Mesodermal cell (in vitro differentiated cells): ENCODE results near the gene RPRD1A.
"Not testable (repeated sequence)": the region's sequence is repeated elsewhere in the genome, so short reads cannot be mapped to it uniquely, and the experiment has no call there.

Experiments used
- H3K27ac ChIP-seq: 2 replicates; pipeline ENCODE4 v1.7.0; 2013; ENCODE audit warnings: mild to moderate bottlenecking, low read depth, low read length, moderate library complexity; ENCODE audit not compliant: severe bottlenecking
- H3K36me3 ChIP-seq: 2 replicates; pipeline ENCODE4 v1.7.1; 2013; ENCODE audit warnings: mild to moderate bottlenecking, low read length, moderate library complexity; ENCODE audit not compliant: control insufficient read depth, insufficient read depth
- H3K4me1 ChIP-seq: one replicate; pipeline ENCODE4 v1.7.1; 2013; ENCODE audit warnings: mild to moderate bottlenecking, low read length; ENCODE audit not compliant: insufficient read depth, control insufficient read depth, poor library complexity, severe bottlenecking
- H3K4me3 ChIP-seq: 2 replicates; pipeline ENCODE4 v1.7.0; 2013; ENCODE audit warnings: low read length, control low read depth, mild to moderate bottlenecking; ENCODE audit not compliant: insufficient read depth, poor library complexity, severe bottlenecking; ENCODE audit errors: extremely low read depth
- H3K9me3 ChIP-seq: 2 replicates; pipeline ENCODE4 v1.7.1; 2013; ENCODE audit warnings: mild to moderate bottlenecking, low read length, moderate library complexity; ENCODE audit not compliant: control insufficient read depth
- WGBS, 2 experiments: methylation state at CpG; one replicate each; pipeline ENCODE4 v1.1.5; 2013; ENCODE audit warnings: missing lambda C conversion rate in 2 of 2; ENCODE audit not compliant: insufficient coverage in 2 of 2; 5-methylcytosine and 5-hydroxymethylcytosine counted together

The RPRD1A gene

DNA sequence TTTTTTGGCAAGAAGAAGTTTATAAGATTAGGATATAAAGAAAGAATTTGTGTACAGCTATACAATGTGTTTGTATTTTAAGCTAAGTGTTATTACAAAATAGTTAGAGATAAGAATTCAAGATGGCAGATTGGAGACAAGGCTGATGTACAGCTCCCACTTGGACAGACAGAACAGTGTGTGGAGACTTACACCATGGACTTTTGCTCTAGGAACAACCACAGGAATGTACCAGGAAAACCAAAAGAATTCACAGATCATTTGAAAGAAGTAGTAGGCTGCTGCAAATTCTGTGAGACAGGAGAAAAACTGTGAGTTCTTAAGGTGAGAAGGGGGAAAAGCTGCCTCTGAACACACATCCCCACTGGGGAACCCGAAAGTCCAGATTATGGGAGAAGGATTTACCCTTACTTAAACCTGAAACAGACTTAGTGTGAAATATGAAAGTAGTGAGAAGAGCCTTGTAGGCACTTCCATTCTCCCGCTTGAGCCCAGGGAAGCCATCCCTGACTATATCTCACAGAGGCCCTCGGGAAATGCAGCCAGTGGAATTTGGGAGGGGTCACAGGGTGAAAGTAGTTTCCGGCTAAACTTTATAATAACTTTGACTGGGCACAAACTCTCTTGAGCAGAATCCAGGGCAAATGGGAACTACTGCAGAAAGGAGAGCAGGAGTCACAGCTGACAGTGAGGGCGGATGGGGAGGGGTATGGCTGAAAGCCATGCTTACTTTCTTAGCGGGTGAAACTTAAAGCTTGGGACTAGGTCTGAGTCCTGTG is 11.6 kb upstream of the RPRD1A start:
- H3K27ac ChIP-seq = no peak overlapping the region
- no peak overlapping the region for H3K4me3 ChIP-seq
- H3K36me3 ChIP-seq = no peaks in the 10 kb centered on the region
- H3K4me1 ChIP-seq = no peaks in the 10 kb centered on the region
- WGBS, 2 experiments = 94 to 100% methylated on average over 3 to 4 of the region's 6 CpGs
- no peaks in the 10 kb centered on the region for H3K9me3 ChIP-seq

GRCh38 chr18:36077764-36078163 is 10.4 kb upstream of the RPRD1A start:
- H3K9me3 ChIP-seq, H3K27ac ChIP-seq, H3K4me3 ChIP-seq, H3K4me1 ChIP-seq, H3K36me3 ChIP-seq: not testable (repeated sequence)
- WGBS, 2 experiments = 85% methylated on average over 11 of the region's 27 CpGs; no CpG with 5 or more reads in 1 of the 2 experiments

GRCh38 chr18:36075862-36076587 is 8.7 kb upstream of the RPRD1A start:
- Histone ChIP-seq H3K9me3 (no peaks in the 10 kb centered on the region), H3K4me3 (no peak overlapping the region), H3K36me3 (no peaks in the 10 kb centered on the region), H3K27ac (peak overlapping the region; percentile 1), H3K4me1 (no peaks in the 10 kb centered on the region)
- 84 to 93% methylated on average over 6 of the region's 6 CpGs for WGBS, 2 experiments

GRCh38 chr18:36074435-36074834 is 7.1 kb upstream of the RPRD1A start:
- Histone ChIP-seq H3K27ac (no peak overlapping the region), H3K9me3 (no peaks in the 10 kb centered on the region), H3K36me3 (no peaks in the 10 kb centered on the region), H3K4me3 (no peak overlapping the region), H3K4me1 (no peaks in the 10 kb centered on the region)
- 89% methylated on average over 2 of the region's 4 CpGs; no CpG with 5 or more reads in 1 of the 2 experiments for WGBS, 2 experiments

- no CpG with 5 or more reads among the region's 1 CpG for WGBS, 2 experiments
- Histone ChIP-seq H3K4me3 (no peak overlapping the region), H3K27ac (no peak overlapping the region), H3K4me1 (no peaks in the 10 kb centered on the region), H3K9me3 (no peaks in the 10 kb centered on the region), H3K36me3 (no peaks in the 10 kb centered on the region)
Measured at GRCh38 chr18:36073676-36074075, 6.3 kb upstream of the RPRD1A start.

DNA sequence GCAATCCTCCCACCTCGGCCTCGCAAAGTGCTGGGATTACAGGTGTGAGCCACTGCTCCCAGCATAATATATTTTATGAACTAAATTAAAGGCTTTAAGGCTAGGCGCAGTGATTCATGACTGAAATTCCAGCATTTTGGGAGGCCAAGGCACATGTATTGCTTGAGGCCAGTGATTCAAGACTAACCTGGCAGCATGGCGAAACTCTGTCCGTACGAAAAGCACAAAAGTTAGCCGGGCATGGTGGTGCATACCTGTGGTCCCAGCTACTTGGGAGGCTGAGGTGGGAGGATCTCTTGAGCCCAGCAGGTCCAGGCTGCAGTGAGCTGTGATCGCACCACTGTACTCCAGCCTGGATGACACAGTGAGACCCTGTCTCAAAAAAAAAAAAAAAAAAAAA is 5.0 kb upstream of the RPRD1A start:
- 94 to 95% methylated on average over 5 to 7 of the region's 8 CpGs for WGBS, 2 experiments
- H3K9me3 ChIP-seq = not testable (repeated sequence)

GRCh38 chr18:36066686-36067054 is 689 bp downstream of the RPRD1A start:
- Histone ChIP-seq H3K9me3 (no peaks in the 10 kb centered on the region), H3K27ac (peak overlapping the region; percentile 94), H3K36me3 (peaks cover 9% of the 10 kb centered on the region), H3K4me1 (no peaks in the 10 kb centered on the region), H3K4me3 (peak overlapping the region; percentile 82)
- WGBS, 2 experiments = 0% methylated on average over 3 to 4 of the region's 5 CpGs

More for the DNA sequence above, 5.0 kb upstream of the RPRD1A start:
- H3K36me3 ChIP-seq, H3K27ac ChIP-seq, H3K4me1 ChIP-seq, H3K4me3 ChIP-seq: not testable (repeated sequence)

GRCh38 chr18:36066001-36066400 is 1.4 kb downstream of the RPRD1A start:
- Histone ChIP-seq H3K4me1 (no peaks in the 10 kb centered on the region), H3K4me3 (peak overlapping the region; percentile 82), H3K36me3 (peaks cover 10% of the 10 kb centered on the region), H3K27ac (no peak overlapping the region), H3K9me3 (no peaks in the 10 kb centered on the region)
- 58 to 60% methylated on average over 4 of the region's 5 CpGs for WGBS, 2 experiments

DNA sequence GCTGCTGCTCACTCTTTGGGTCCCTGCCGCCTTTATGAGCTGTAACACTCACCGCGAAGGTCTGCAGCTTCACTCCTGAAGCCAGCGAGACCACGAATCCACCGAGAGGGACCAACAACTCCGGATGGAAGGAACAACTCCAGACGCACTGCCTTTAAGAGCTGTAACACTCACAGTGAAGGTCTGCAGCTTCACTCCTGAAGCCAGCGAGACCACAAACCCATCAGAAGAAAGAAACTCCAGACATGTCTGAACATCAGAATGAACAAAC is 2.6 kb downstream of the RPRD1A start:
- not testable (repeated sequence) for H3K4me1 ChIP-seq, H3K4me3 ChIP-seq, H3K27ac ChIP-seq, H3K9me3 ChIP-seq
- peaks cover 16% of the 10 kb centered on the region for H3K36me3 ChIP-seq
- 93 to 96% methylated on average over 9 of the region's 9 CpGs for WGBS, 2 experiments

GRCh38 chr18:36064027-36064808 is 3.1 kb downstream of the RPRD1A start:
- WGBS, 2 experiments = 90 to 93% methylated on average over 13 to 30 of the region's 31 CpGs
- H3K4me1 ChIP-seq = no peaks in the 10 kb centered on the region
- H3K9me3 ChIP-seq = no peaks in the 10 kb centered on the region
- H3K36me3 ChIP-seq = peaks cover 16% of the 10 kb centered on the region
- H3K4me3 ChIP-seq = no peak overlapping the region
- H3K27ac ChIP-seq = no peak overlapping the region
